Testis (tissue), 3 donors: ENCODE data around the gene KHDC3L. TPM values are rescaled to one million over a fixed set of nuclear protein-coding genes. Genes with fewer than 3 reads are reported as not detected.

Experiments used
- DNase-seq: peaks from one replicate; pipeline ENCODE4 v3.0.0-alpha.2; 2019
- H3K27ac ChIP-seq, 2 donors: fragments of 200-600 bp; sonication (generic); one replicate each; pipeline ENCODE4 v1.5.1; 2019
- H3K27me3 ChIP-seq: fragments of 200-600 bp; sonication (generic); one replicate; pipeline ENCODE4 v1.5.1; 2019
- H3K36me3 ChIP-seq: fragments of 200-600 bp; sonication (generic); one replicate; pipeline ENCODE4 v1.5.1; 2017; ENCODE audit warnings: low read depth; ENCODE audit errors: missing control alignments
- H3K4me1 ChIP-seq: fragments of 200-600 bp; sonication (generic); one replicate; pipeline ENCODE4 v1.5.1; 2019
- H3K4me3 ChIP-seq, 2 donors: fragments of 200-600 bp; sonication (generic); one replicate each; pipeline ENCODE4 v1.5.1; 2017 to 2019
- H3K9me3 ChIP-seq: fragments of 200-600 bp; sonication (generic); one replicate; pipeline ENCODE4 v1.5.1; 2017
- POLR2A ChIP-seq: fragments of 450-650 bp; IDR thresholded peaks from one replicate; pipeline ENCODE4 v1.6.1; 2017; ENCODE audit warnings: antibody characterized with exemption, mild to moderate bottlenecking, moderate library complexity
- WGBS, 2 donors: methylation state at CpG; one replicate each; pipeline ENCODE4 v1.1.5; 2018; 5-methylcytosine and 5-hydroxymethylcytosine counted together
- intact Hi-C: fragments of 100-400 bp; cut with DNase I; formaldehyde crosslinking; loops from one replicate; pipeline ENCODE4 v1.15.1; 2023; ENCODE audit warnings: low total_unique reads
- polyA plus RNA-seq: library from polyadenylated mRNA; stranded (reverse); fragments of 350-450 nt; fragmentation: Illumina TruSeq; extraction: RNeasy Lipid Tissue Mini Kit (QIAGEN cat#74804); gene quantifications from one replicate; pipeline ENCODE4 v1.2.3, GENCODE V29; 2014; ENCODE audit warnings: low read depth, low replicate concordance; ENCODE audit not compliant: insufficient read depth
- total RNA-seq, 2 donors: library from RNA; depleted of rRNA; stranded (reverse); fragments of >200 nt; gene quantifications; one replicate each; pipeline ENCODE4 v1.2.3, GENCODE V29; 2016
- TF ChIP-seq, protein P1 (sequence below), 3 experiments: fragments of 450-650 bp in 2 of 3; fragments of 200-600 bp in 1 of 3; sonication (generic) in 1 of 3; IDR thresholded peaks; one replicate each; pipeline ENCODE4 v1.5.1; 2016 to 2019; ENCODE audit warnings: antibody characterized with exemption in 3 of 3, mild to moderate bottlenecking in 2 of 3, moderate library complexity in 1 of 3

The KHDC3L gene
- total and polyA plus RNA-seq, 3 donors from 2014 or later = 0.47 TPM; not detected in 2

GRCh38 chr6:73363537-73363875 is 1.0 kb downstream of the KHDC3L start:
- Histone ChIP-seq H3K4me3 (no peak overlapping the region), H3K9me3 (no peaks in the 10 kb centered on the region), H3K27me3 (no peaks in the 10 kb centered on the region), H3K27ac (no peak overlapping the region), H3K36me3 (no peaks in the 10 kb centered on the region), H3K4me1 (no peaks in the 10 kb centered on the region)
- intact Hi-C loops = no loop called here
- DNase-seq = no peak
- TF ChIP-seq, protein P1, sequence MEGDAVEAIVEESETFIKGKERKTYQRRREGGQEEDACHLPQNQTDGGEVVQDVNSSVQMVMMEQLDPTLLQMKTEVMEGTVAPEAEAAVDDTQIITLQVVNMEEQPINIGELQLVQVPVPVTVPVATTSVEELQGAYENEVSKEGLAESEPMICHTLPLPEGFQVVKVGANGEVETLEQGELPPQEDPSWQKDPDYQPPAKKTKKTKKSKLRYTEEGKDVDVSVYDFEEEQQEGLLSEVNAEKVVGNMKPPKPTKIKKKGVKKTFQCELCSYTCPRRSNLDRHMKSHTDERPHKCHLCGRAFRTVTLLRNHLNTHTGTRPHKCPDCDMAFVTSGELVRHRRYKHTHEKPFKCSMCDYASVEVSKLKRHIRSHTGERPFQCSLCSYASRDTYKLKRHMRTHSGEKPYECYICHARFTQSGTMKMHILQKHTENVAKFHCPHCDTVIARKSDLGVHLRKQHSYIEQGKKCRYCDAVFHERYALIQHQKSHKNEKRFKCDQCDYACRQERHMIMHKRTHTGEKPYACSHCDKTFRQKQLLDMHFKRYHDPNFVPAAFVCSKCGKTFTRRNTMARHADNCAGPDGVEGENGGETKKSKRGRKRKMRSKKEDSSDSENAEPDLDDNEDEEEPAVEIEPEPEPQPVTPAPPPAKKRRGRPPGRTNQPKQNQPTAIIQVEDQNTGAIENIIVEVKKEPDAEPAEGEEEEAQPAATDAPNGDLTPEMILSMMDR (IDR thresholded peaks at IDR 0.05) = no peak
- no peak for TF ChIP-seq POLR2A
- 65 to 78% methylated on average over 13 to 23 of the region's 23 CpGs for WGBS, 2 donors

DNA sequence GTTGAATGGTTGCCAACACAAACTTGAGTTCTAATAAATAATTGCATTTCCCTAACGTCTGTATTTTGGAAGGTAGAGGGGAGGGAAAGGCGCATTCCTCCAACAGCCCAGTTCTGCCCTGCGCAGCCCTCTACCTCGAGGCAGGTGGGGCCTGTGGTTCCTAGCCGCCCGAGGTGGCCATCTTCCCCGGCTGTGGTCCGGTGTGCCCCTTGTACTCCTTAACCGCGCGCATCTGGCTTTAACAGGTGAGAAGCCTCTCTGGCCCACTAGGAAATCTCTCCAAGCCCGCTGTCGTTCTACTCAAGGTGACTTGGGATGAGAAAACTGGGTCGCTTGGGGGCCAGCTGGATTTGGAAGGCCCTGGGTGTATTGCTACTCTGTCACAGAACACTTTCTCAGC is 1.7 kb downstream of the KHDC3L start:
- intact Hi-C loops = no loop called here
- no peak for TF ChIP-seq POLR2A
- TF ChIP-seq, protein P1 (IDR thresholded peaks at IDR 0.05) = no peak
- WGBS, 2 donors = 64 to 80% methylated on average over 14 of the region's 14 CpGs

GRCh38 chr6:73364549-73364948 is 2.1 kb downstream of the KHDC3L start:
- Histone ChIP-seq H3K27me3 (no peaks in the 10 kb centered on the region), H3K4me1 (no peaks in the 10 kb centered on the region), H3K27ac (no peak overlapping the region), H3K4me3 (no peak overlapping the region), H3K9me3 (no peaks in the 10 kb centered on the region), H3K36me3 (no peaks in the 10 kb centered on the region)
- no peak for DNase-seq
- intact Hi-C loops = no loop called here
- WGBS, 2 donors = 83 to 86% methylated on average over 9 of the region's 9 CpGs
- TF ChIP-seq, protein P1 (IDR thresholded peaks at IDR 0.05) = no peak
- no peak for TF ChIP-seq POLR2A

More for the DNA sequence above, 1.7 kb downstream of the KHDC3L start:
- Histone ChIP-seq H3K27me3 (no peaks in the 10 kb centered on the region), H3K27ac (no peak overlapping the region), H3K4me3 (no peak overlapping the region), H3K36me3 (no peaks in the 10 kb centered on the region), H3K9me3 (no peaks in the 10 kb centered on the region), H3K4me1 (no peaks in the 10 kb centered on the region)
- no peak for DNase-seq

- Histone ChIP-seq H3K36me3 (no peaks in the 10 kb centered on the region), H3K27ac (no peak overlapping the region), H3K9me3 (no peaks in the 10 kb centered on the region), H3K4me3 (no peak overlapping the region), H3K4me1 (no peaks in the 10 kb centered on the region), H3K27me3 (no peaks in the 10 kb centered on the region)
- no peak for TF ChIP-seq POLR2A
- TF ChIP-seq, protein P1 (IDR thresholded peaks at IDR 0.05) = no peak
- 45 to 76% methylated on average over 16 of the region's 16 CpGs for WGBS, 2 donors
- intact Hi-C loops = no loop called here
- no peak for DNase-seq
These were observed 5.4 kb downstream of the KHDC3L start for GRCh38 chr6:73367761-73368355.

GRCh38 chr6:73368675-73369074 is 6.2 kb downstream of the KHDC3L start:
- DNase-seq = no peak
- 51 to 72% methylated on average over 4 of the region's 4 CpGs for WGBS, 2 donors
- Histone ChIP-seq H3K36me3 (no peaks in the 10 kb centered on the region), H3K4me3 (no peak overlapping the region), H3K9me3 (no peaks in the 10 kb centered on the region), H3K27me3 (no peaks in the 10 kb centered on the region), H3K27ac (no peak overlapping the region), H3K4me1 (no peaks in the 10 kb centered on the region)
- intact Hi-C loops = no loop called here
- no peak for TF ChIP-seq POLR2A
- TF ChIP-seq, protein P1 (IDR thresholded peaks at IDR 0.05) = no peak
